Pulmonary artery endothelial cell (primary cell): Measurements from ENCODE around the gene CNOT6. TPM values are rescaled to one million over a fixed set of nuclear protein-coding genes. Genes with fewer than 3 reads are reported as not detected.
"Not testable (repeated sequence)": the region's sequence is repeated elsewhere in the genome, so short reads cannot be mapped to it uniquely, and the experiment has no call there.

Source experiments
- DNase-seq: peaks from one replicate; pipeline ENCODE4 v3.0.0-alpha.2; 2011; ENCODE audit warnings: low read depth, low spot score
- total RNA-seq: library from RNA; depleted of rRNA; stranded (reverse); fragments of >200 nt; gene quantifications from 2 replicates; pipeline ENCODE4 v1.2.3, GENCODE V29; 2014

CNOT6 gene
- total RNA-seq, result 19.3 and 23.6 TPM in 2 replicates

GRCh38 chr5:180494060-180494509 lies at the start of gene CNOT6:
CNOT6 (plus strand) TSS chr5:180494379; CDS start chr5:180529277, 34,898 bp downstream.
- peak; percentile 81 for DNase-seq

GRCh38 chr5:180454752-180455151 lies 39.4 kb upstream of the CNOT6 start:
- DNase-seq, result no peak

- no peak for DNase-seq
Measured at GRCh38 chr5:180455872-180456271, 38.3 kb upstream of the CNOT6 start.

GRCh38 chr5:180456792-180457191 lies 37.4 kb upstream of the CNOT6 start:
- no peak for DNase-seq

GRCh38 chr5:180458852-180459673 lies 35.1 kb upstream of the CNOT6 start:
- DNase-seq, result not testable (repeated sequence)

- not testable (repeated sequence) for DNase-seq
Measured at GRCh38 chr5:180459674-180460142, 34.5 kb upstream of the CNOT6 start.

GRCh38 chr5:180460834-180461233 lies 33.3 kb upstream of the CNOT6 start:
- DNase-seq, result no peak

GRCh38 chr5:180461303-180461702 lies 32.9 kb upstream of the CNOT6 start:
- no peak for DNase-seq

- DNase-seq, result no peak
Measured at GRCh38 chr5:180463216-180463900, 30.8 kb upstream of the CNOT6 start.

- no peak for DNase-seq
Measured at GRCh38 chr5:180463916-180464602, 30.1 kb upstream of the CNOT6 start.

GRCh38 chr5:180464603-180464970 lies 29.6 kb upstream of the CNOT6 start:
- no peak for DNase-seq

GRCh38 chr5:180465052-180465451 lies 29.1 kb upstream of the CNOT6 start:
- DNase-seq, result not testable (repeated sequence)

GRCh38 chr5:180466316-180466715 lies 27.9 kb upstream of the CNOT6 start:
- DNase-seq, result no peak

- no peak for DNase-seq
Measured at GRCh38 chr5:180467028-180467975, 26.9 kb upstream of the CNOT6 start.

- no peak for DNase-seq
Measured at GRCh38 chr5:180467989-180468731, 26.0 kb upstream of the CNOT6 start.

- no peak for DNase-seq
Measured at GRCh38 chr5:180468732-180469585, 25.2 kb upstream of the CNOT6 start.

- no peak for DNase-seq
Measured at GRCh38 chr5:180469586-180469865, 24.7 kb upstream of the CNOT6 start.

- DNase-seq, result no peak
Measured at GRCh38 chr5:180469866-180470265, 24.3 kb upstream of the CNOT6 start.

- no peak for DNase-seq
Measured at GRCh38 chr5:180470361-180470760, 23.8 kb upstream of the CNOT6 start.
